Brain microvascular endothelial cell (primary cell): ENCODE measurements around the gene FOXK2.

Experiments
- DNase-seq: peaks from one replicate; pipeline ENCODE4 v3.0.0-alpha.2; 2020
- H3K27ac ChIP-seq: fragments of 250-450 bp; sonication (Bioruptor Pico); 2 replicates; pipeline ENCODE4 v1.5.1; 2020; ENCODE audit warnings: mild to moderate bottlenecking, moderate library complexity
- H3K27me3 ChIP-seq: fragments of 250-450 bp; sonication (Bioruptor Pico); replicated peaks from 2 replicates; pipeline ENCODE4 v1.5.1; 2020; ENCODE audit warnings: mild to moderate bottlenecking
- H3K36me3 ChIP-seq: fragments of 250-450 bp; sonication (Bioruptor Pico); replicated peaks from 2 replicates; pipeline ENCODE4 v1.5.1; 2020; ENCODE audit warnings: mild to moderate bottlenecking
- H3K4me3 ChIP-seq: 2 replicates; pipeline ENCODE4 v1.5.1; 2011; ENCODE audit warnings: low read depth, mild to moderate bottlenecking, control low read depth, low read length, moderate library complexity
- CTCF ChIP-seq: IDR thresholded peaks from 2 replicates; pipeline ENCODE4 v1.5.1; 2011; ENCODE audit warnings: low read depth, mild to moderate bottlenecking, moderate library complexity, low read length, control low read depth, inconsistent platforms; ENCODE audit errors: missing control alignments
- in situ Hi-C: cut with HindIII; loops from 2 replicates; pipeline ENCODE4 v1.10.0; 2017; ENCODE audit warnings: low sequenced_read_pairs, low pct_ligation_motif_present

FOXK2 gene

GRCh38 chr17:82524540-82524939 lies 5.0 kb downstream of the FOXK2 start:
- no peak overlapping the region for H3K4me3 ChIP-seq
- no peak overlapping the region for H3K27ac ChIP-seq
- DNase-seq = no peak
- TF ChIP-seq CTCF = no peak
- H3K36me3 ChIP-seq = no peaks in the 10 kb centered on the region
- in situ Hi-C loops = no loop called here
- no peaks in the 10 kb centered on the region for H3K27me3 ChIP-seq

GRCh38 chr17:82525712-82526111 lies 6.2 kb downstream of the FOXK2 start:
- in situ Hi-C loops = no loop called here
- H3K27ac ChIP-seq = no peak overlapping the region
- DNase-seq = no peak

GRCh38 chr17:82527898-82528297 lies 8.4 kb downstream of the FOXK2 start:
- Histone ChIP-seq H3K27me3 (no peaks in the 10 kb centered on the region), H3K27ac (no peak overlapping the region), H3K36me3 (no peaks in the 10 kb centered on the region), H3K4me3 (no peak overlapping the region)
- no peak for TF ChIP-seq CTCF
- DNase-seq = no peak
- in situ Hi-C loops = no loop called here

More at GRCh38 chr17:82525712-82526111, 6.2 kb downstream of the FOXK2 start:
- no peak for TF ChIP-seq CTCF
- H3K27me3 ChIP-seq = no peaks in the 10 kb centered on the region
- H3K36me3 ChIP-seq = no peaks in the 10 kb centered on the region
- no peak overlapping the region for H3K4me3 ChIP-seq

- Histone ChIP-seq H3K27ac (no peak overlapping the region), H3K27me3 (no peaks in the 10 kb centered on the region), H3K36me3 (no peaks in the 10 kb centered on the region), H3K4me3 (no peak overlapping the region)
- in situ Hi-C loops = no loop called here
- TF ChIP-seq CTCF = peak; percentile 68
- DNase-seq = peak; percentile 33
These were observed 9.1 kb downstream of the FOXK2 start for GRCh38 chr17:82528484-82529265.

- in situ Hi-C loops = no loop called here
- TF ChIP-seq CTCF = no peak
- Histone ChIP-seq H3K36me3 (no peaks in the 10 kb centered on the region), H3K27me3 (no peaks in the 10 kb centered on the region), H3K4me3 (no peak overlapping the region), H3K27ac (no peak overlapping the region)
- no peak for DNase-seq
These were observed 10.4 kb downstream of the FOXK2 start for GRCh38 chr17:82529914-82530300.

- Histone ChIP-seq H3K36me3 (no peaks in the 10 kb centered on the region), H3K27ac (peak overlapping the region; percentile 49), H3K27me3 (no peaks in the 10 kb centered on the region), H3K4me3 (no peak overlapping the region)
- DNase-seq = peak; percentile 82
- TF ChIP-seq CTCF = no peak
- in situ Hi-C loops = no loop called here
These were observed 11.9 kb downstream of the FOXK2 start for GRCh38 chr17:82531431-82531881.
